Ovary (tissue), 3 donors: ENCODE data around the gene CADM2.

Experiments
- CTCF ChIP-seq, 3 donors: fragments of 450-650 bp in 2 of 3; fragments of 200-600 bp in 1 of 3; IDR thresholded peaks; one replicate each; pipeline versions ENCODE4 v1.5.1 to v1.8.0; 2016 to 2022; ENCODE audit warnings: antibody characterized with exemption in 3 of 3, mild to moderate bottlenecking in 1 of 3
- POLR2A ChIP-seq: fragments of 450-650 bp; IDR thresholded peaks from one replicate; pipeline ENCODE4 v1.6.1; 2017; ENCODE audit warnings: antibody characterized with exemption, mild to moderate bottlenecking, moderate library complexity
- donor health status: DM: no; HTN: no; CAD: no.

GRCh38 chr3:85298032-85298431 is 339.2 kb downstream of the CADM2 start:
- TF ChIP-seq CTCF (IDR thresholded peaks at IDR 0.05) (no peak), POLR2A (no peak)
